GM18499 (cell line): ENCODE measurements around the gene USP34.
A peak's percentile ranks its signal among the peaks of the same experiment; 100 is the strongest.
"Not testable (repeated sequence)": the region's sequence is repeated elsewhere in the genome, so short reads cannot be mapped to it uniquely, and the experiment has no call there.

Experiments used
- ATAC-seq: cut with Tn5 transposase; IDR thresholded peaks from one replicate; pipeline ENCODE4 v1.9.1; 2021; ENCODE audit warnings: moderate number of reproducible peaks; ENCODE audit not compliant: insufficient read depth, unreplicated experiment

USP34 gene

DNA sequence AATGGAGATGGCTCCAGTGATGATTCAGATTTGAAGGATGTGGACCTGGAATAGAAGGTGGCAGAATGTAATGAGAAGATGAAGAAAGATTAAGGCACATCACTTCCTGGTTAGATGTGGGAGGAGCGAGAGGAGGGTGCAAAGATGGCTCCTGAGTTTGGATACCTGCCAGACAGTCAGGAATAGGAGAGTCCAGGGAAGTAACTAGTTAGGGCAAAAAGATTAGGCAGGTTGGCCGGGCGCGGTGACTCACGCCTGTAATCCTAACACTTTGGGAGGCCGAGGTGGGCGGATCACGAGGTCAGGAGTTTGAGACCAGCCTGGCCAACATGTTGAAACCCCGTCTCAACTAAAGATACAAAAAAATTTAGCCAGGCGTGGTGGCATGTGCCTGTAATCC, 303.3 kb downstream of the USP34 start:
- no peak for ATAC-seq

- ATAC-seq, result no peak
Measured at GRCh38 chr2:61165946-61166345, 304.9 kb downstream of the USP34 start.

- not testable (repeated sequence) for ATAC-seq
Measured at GRCh38 chr2:61165082-61165481, 305.8 kb downstream of the USP34 start.

DNA sequence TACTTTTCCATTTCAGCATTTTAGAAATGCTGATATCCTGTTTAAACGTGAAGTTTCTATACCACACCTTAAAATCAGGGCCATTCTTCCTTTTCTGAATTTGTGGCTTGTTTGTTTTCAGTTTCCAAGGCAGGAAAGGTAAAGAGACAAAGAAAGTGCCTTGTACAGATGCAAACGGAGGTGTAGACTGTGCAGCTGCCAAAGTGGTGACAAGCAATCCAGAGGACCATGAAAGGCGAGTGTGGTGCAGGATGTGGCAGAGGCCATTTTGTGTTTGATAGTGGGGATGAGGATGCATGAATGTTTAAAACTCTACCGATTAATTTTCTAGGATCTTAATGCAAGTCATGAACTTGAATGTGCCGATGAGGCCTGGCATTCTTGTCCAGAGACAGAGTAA, 308.2 kb downstream of the USP34 start:
- ATAC-seq, result no peak

DNA sequence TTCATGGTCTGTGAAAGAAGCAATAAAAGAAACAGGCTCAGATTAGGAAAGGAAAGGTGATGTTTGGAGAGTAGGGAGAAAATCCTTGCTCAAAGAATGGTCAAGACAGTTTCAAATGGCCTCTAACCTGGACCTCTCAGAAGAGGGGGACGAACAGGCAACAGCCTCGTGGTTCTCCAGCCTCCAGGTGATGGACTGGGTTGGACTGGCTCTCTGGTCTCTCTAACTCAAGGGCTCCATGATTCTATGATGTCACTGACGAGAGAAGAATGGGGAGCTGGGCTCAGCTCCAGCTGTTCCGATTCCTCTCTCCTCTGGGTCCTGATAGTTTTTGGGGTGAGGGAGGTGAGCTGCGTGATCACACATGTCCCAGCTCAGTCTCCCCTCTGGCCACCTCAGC, 309.0 kb downstream of the USP34 start, which contains the start of gene C2orf74:
TSS of gene C2orf74 (plus strand) at position 301 of the 400 bp plus-strand sequence. CDS start 327 bp downstream, outside the sequence.
- no peak for ATAC-seq

DNA sequence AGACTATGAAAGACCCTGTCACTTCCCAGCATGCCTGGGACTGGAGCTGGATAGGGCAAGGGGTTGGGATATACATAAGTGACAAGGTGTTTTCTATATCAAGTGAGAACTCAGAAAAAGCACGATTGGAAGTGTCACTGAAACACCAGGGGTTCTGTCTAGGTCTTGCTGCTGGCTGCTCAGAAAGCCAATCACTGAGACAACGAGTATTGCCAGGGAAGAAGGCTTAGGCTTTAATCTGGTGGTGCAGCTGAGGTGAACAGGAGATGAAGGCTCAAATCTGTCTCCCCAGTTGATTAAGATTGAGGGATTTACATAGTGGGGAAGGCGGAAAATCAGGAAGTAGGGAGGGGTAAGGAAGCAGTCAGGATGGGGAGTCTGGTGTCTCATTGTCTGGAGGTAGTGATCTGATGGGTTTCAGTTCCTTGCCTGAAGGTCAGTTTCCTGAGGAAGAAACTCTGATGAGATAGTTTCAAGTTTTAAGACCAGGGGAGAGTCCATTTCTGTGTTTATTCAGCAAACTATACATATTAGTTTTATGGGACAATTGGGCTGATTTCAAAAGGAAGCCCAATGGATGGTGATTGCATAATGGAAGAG, 312.4 kb downstream of the USP34 start:
- ATAC-seq, result no peak

- no peak for ATAC-seq
Measured at GRCh38 chr2:61157371-61158003, 313.4 kb downstream of the USP34 start.

DNA sequence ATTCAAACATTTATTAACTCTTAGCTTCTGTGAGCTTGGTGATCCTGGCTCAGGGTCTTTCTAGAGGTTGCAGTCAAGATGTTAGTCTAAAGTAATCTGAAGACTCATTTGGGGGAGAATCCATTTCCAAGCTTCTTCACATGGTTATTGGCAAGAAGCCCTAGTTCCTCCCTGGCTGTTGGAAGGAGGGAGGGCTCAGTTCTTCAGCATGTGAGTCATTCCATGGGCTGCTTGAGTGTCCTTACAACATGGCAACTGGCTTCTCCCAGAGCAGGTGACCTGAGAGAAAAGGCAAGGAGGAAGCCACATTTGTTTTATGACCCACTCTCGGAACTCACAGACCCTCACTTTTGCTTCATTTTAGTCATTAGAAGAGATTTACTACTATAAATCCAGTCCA, 319.5 kb downstream of the USP34 start:
- ATAC-seq, result no peak

GRCh38 chr2:61149074-61149473, 321.8 kb downstream of the USP34 start:
- ATAC-seq, result no peak

- ATAC-seq, result not testable (repeated sequence)
Measured at GRCh38 chr2:61148091-61148490, 322.8 kb downstream of the USP34 start.

DNA sequence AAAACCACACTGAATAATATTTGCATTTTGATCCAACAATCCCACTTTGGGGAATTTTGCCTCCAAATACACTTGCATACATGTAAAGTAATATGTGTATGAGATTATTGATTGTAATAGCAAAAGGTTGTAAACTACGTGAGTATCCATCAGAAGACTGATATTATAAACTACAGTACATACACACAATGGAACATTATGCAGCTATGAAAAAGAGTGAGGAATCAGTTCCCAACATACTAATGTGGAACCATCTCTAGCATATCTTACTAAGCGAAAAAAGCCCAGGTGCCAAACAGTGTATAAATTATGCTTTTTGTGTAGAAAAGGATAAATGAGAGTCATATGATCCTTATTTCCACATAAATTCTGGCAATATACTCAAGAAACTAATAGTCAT, 324.9 kb downstream of the USP34 start:
- no peak for ATAC-seq

DNA sequence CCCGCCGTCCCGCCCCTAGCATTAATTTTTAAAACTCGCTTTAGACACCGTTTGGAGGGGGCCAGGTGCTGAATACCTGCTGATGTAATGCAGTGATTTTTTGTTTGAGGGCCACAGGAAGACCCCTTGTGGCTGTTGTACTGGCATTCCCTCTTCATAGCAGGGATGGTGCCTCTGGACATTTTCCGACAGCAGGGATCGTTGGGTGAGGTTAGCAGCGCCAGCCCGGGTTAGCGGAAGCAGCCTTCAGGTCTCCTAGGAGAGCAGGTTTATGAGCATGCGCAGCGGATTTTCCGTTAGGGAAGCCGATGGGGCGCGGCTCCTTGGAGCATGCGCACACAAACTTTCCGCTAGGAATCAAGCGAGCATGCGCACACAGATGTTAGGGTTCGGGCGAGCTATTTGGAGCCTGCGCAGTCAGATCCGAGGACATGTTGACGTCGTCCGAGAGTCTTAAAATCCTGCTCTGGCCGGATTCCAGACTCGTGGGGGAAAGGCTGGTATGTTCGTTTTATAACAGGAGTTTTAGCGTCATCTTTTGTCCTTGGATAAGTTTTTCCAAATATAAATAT, 326.1 kb downstream of the USP34 start:
- ATAC-seq, result peak; percentile 89

GRCh38 chr2:61141151-61141550, 329.7 kb downstream of the USP34 start:
- ATAC-seq, result no peak

- ATAC-seq, result no peak
Measured at GRCh38 chr2:61138859-61139258, 332.0 kb downstream of the USP34 start.
